Measurements from ENCODE around the gene ERF. TPM values are rescaled to one million over a fixed set of nuclear protein-coding genes. Genes with fewer than 3 reads are reported as not detected.

ERF gene
- total and polyA plus RNA-seq, 2 of the 8 experiments (the other 6 are each of a cell fraction or from before 2014, with no cell fraction given), result 43.7 to 62.7 TPM

DNA sequence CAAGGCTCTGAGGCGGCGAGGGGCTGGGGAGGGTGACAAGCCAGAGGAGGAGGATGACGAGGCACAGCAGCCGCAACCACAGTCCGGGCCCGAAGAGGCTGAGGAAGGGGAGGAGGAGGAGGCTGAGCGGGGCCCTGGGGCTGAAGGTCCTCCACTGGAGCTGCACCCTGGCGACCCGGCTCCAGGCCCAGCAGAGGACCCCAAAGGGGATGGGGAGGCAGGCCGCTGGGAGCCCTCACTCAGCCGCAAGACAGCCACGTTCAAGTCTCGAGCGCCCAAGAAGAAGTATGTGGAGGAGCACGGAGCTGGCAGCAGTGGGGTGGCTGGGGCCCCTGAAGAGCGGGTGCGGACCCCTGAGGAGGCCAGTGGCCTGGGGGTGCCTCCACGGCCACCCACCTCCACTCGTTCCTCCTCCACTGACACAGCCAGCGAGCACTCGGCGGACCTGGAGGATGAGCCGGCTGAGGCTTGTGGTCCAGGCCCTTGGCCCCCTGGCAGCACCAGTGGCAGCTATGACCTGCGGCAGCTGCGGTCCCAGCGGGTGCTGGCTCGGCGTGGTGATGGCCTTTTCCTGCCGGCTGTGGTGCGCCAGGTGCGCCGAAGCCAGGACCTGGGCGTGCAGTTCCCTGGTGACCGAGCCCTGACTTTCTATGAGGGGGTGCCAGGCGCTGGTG is 17.1 kb upstream of the ERF start:
- Histone ChIP-seq H4K20me1 (replicated peaks in 1 of 2; ENCODE audit: control insufficient read depth in 1 of 2, insufficient read depth in 2 of 2, low read length in 2 of 2) (peaks cover 0 to 8% of the 10 kb centered on the region in 2 experiments), H3K79me1 (ENCODE audit: low read depth, low read length) (peaks cover 5% of the 10 kb centered on the region), H2BK120ac (replicated peaks; ENCODE audit: low read depth, low read length) (no peak overlapping the region), H3K36me3 (ENCODE audit: control insufficient read depth in 2 of 4, insufficient read depth in 4 of 4, low read length in 3 of 4) (peaks cover 0 to 15% (median 5%) of the 10 kb centered on the region in 4 experiments; a peak in 2 of 8 replicates), H3K23me2 (ENCODE audit: low read depth, low read length) (peaks cover 10% of the 10 kb centered on the region; the same call in 1 of the 2 replicates), H4K8ac (ENCODE audit: extremely low read depth, insufficient read depth, low read length) (no peak overlapping the region; the same call in 1 of the 2 replicates), H2BK20ac (ENCODE audit: low read length) (no peak overlapping the region), H3K4me2 (ENCODE audit: insufficient read depth in 1 of 2, low read depth in 2 of 2, low read length in 2 of 2) (no peak overlapping the region), H4K91ac (replicated peaks; ENCODE audit: insufficient read length, low read length) (no peak overlapping the region), H3K23ac (ENCODE audit: insufficient read length) (no peak overlapping the region), H3K18ac (ENCODE audit: extremely low read depth, low read length) (no peak overlapping the region), H3K56ac (replicated peaks; ENCODE audit: insufficient read length, low read depth, low read length) (no peak overlapping the region), H3K79me2 (ENCODE audit: control insufficient read depth in 1 of 2, insufficient read depth in 2 of 2, low read length in 2 of 2) (peaks cover 0 to 9% of the 10 kb centered on the region in 2 experiments; a peak in 1 of 4 replicates), H3K9ac (replicated peaks in 1 of 4; ENCODE audit: extremely low read depth in 1 of 4, low read depth in 3 of 4, low read length in 3 of 4) (no peak overlapping the region), H2AK5ac (ENCODE audit: low read depth, low read length) (no peak overlapping the region), H2BK5ac (ENCODE audit: low read depth, low read length) (no peak overlapping the region), H2AFZ (ENCODE audit: low read length) (no peak overlapping the region), H2BK15ac (ENCODE audit: low read length) (no peak overlapping the region), H3K14ac (ENCODE audit: insufficient read length) (no peak overlapping the region), H3K4ac (replicated peaks; ENCODE audit: insufficient read length, low read depth, low read length) (no peak overlapping the region), H3K4me3 (ENCODE audit: extremely low read depth in 1 of 4, insufficient read depth in 2 of 4, low read depth in 3 of 4, low read length in 4 of 4) (no peak overlapping the region), H3K27me3 (replicated peaks in 1 of 4; ENCODE audit: control insufficient read depth in 3 of 4, extremely low read depth in 1 of 4, insufficient read depth in 3 of 4, low read length in 3 of 4) (no peaks in the 10 kb centered on the region), H3K9me3 (ENCODE audit: insufficient read depth in 2 of 2, low read depth in 1 of 2, low read length in 1 of 2) (no peaks in the 10 kb centered on the region), H2BK12ac (ENCODE audit: low read depth, low read length) (no peak overlapping the region), H3K4me1 (replicated peaks in 1 of 4; ENCODE audit: control insufficient read depth in 3 of 4, insufficient read depth in 4 of 4, low read length in 3 of 4) (peaks cover 2 to 21% (median 10%) of the 10 kb centered on the region in 4 experiments), H3K27ac (ENCODE audit: low read depth, low read length) (no peak overlapping the region), H4K5ac (ENCODE audit: insufficient read length, low read depth, low read length) (no peak overlapping the region)
- ChIA-PET POLR2A (ENCODE audit: partially characterized antibody) (interaction anchor here (4.1 kb wide), 1 partner anchor 9 kb away, joined by 27 read pairs; no protein-coding TSS in a partner anchor), CTCF (ENCODE audit: partially characterized antibody) (interaction anchor here (1.4 to 3.1 kb wide), 2 partner anchors 7 to 26 kb away, joined by 3 to 17 read pairs; no protein-coding TSS in a partner anchor)
- no peak for FAIRE-seq
- 92% methylated on average over 27 of the region's 35 CpGs; no CpG with 5 or more reads in 1 of the 2 experiments for WGBS, 2 experiments (ENCODE audit: extremely low coverage in 1 of 2, insufficient coverage in 1 of 2, insufficient read length in 1 of 2, insufficient replicate concordance in 2 of 2, low coverage in 1 of 2, low lambda C conversion rate in 2 of 2, missing lambda C conversion rate in 1 of 2)
- DNase-seq (ENCODE audit: low read depth in 1 of 2, low spot score in 2 of 2), result no peak
- TF ChIP-seq SRF (IDR thresholded peaks at IDR 0.05; ENCODE audit: low read depth, low read length) (no peak), USF2 (IDR thresholded peaks at IDR 0.05; ENCODE audit: low read length) (no peak), SP2 (IDR thresholded peaks at IDR 0.05; ENCODE audit: low read length) (no peak), KDM4A (IDR thresholded peaks at IDR 0.05; ENCODE audit: low read depth, low read length, severe bottlenecking) (no peak), CREB1 (IDR thresholded peaks at IDR 0.05) (no peak), RNF2 (IDR thresholded peaks at IDR 0.05; ENCODE audit: borderline replicate concordance, low read depth, low read length, missing control alignments, poor library complexity, severe bottlenecking) (no peak), EZH2 (IDR thresholded peaks at IDR 0.05; ENCODE audit: low read depth, low read length, severe bottlenecking) (no peak), RAD21 (IDR thresholded peaks at IDR 0.05 in 1 of 2, conservative IDR thresholded peaks at IDR 0.05 in 1 of 2; ENCODE audit: low read depth in 2 of 2, low read length in 2 of 2) (no peak), CHD1 (IDR thresholded peaks at IDR 0.05; ENCODE audit: low read depth, low read length) (no peak), BCL11A (IDR thresholded peaks at IDR 0.05; ENCODE audit: low read depth in 2 of 2, low read length in 2 of 2) (no peak), JUND (IDR thresholded peaks at IDR 0.05; ENCODE audit: low read length) (no peak)
